OCI-LY7 (cell line): ENCODE measurements around the gene IQGAP2. TPM values are rescaled to one million over a fixed set of nuclear protein-coding genes. Genes with fewer than 3 reads are reported as not detected.

Source experiments
- BruUV-seq: library from RNA; stranded (reverse); fragments of 400-500 nt; replicated peaks from 2 replicates; lab custom pipeline; 2021; lab: Mats Ljungman, UMichigan
- CTCF ChIA-PET: fragments of 300-600 bp; sonication (Branson Sonifier 250); formaldehyde crosslinking; loops from one replicate; lab custom pipeline; 2022; ENCODE audit warnings: antibody characterized with exemption; ENCODE audit not compliant: unreplicated experiment; lab: Charles Lee
- POLR2A ChIA-PET: fragments of 300-600 bp; sonication (Branson Sonifier 250); formaldehyde crosslinking; loops from one replicate; lab custom pipeline; 2022; ENCODE audit warnings: antibody characterized with exemption; lab: Charles Lee
- DNase-seq: peaks from one replicate; pipeline ENCODE4 v3.0.0-alpha.2; 2015; ENCODE audit warnings: low spot score
- H2AFZ ChIP-seq: fragments of 200-600 bp; sonication (generic), shearing (Covaris generic); 2 replicates; pipeline ENCODE4 v1.6.1; 2014; ENCODE audit warnings: mild to moderate bottlenecking, antibody characterized with exemption, low read length, moderate library complexity
- H3K27ac ChIP-seq: fragments of 200-600 bp; sonication (generic); 2 replicates; pipeline ENCODE4 v1.5.1; 2014; ENCODE audit warnings: mixed run types, low read depth, mild to moderate bottlenecking, moderate library complexity, low read length, inconsistent platforms; ENCODE audit not compliant: poor library complexity, severe bottlenecking
- H3K36me3 ChIP-seq: fragments of 200-600 bp; sonication (generic); 2 replicates; pipeline ENCODE4 v1.6.1; 2014; ENCODE audit warnings: mild to moderate bottlenecking, antibody characterized with exemption, low read length, moderate library complexity, mixed read lengths; ENCODE audit not compliant: insufficient read depth
- H3K4me1 ChIP-seq: fragments of 200-600 bp; sonication (generic); 2 replicates; pipeline ENCODE4 v1.5.1; 2014; ENCODE audit warnings: mild to moderate bottlenecking, low read length; ENCODE audit not compliant: insufficient read depth, poor library complexity, severe bottlenecking
- H3K4me2 ChIP-seq: fragments of 200-600 bp; sonication (generic); 2 replicates; pipeline ENCODE4 v1.6.1; 2014; ENCODE audit warnings: mild to moderate bottlenecking, low read length
- H3K4me3 ChIP-seq: fragments of 200-600 bp; sonication (generic); 2 replicates; pipeline ENCODE4 v1.5.1; 2014; ENCODE audit warnings: mild to moderate bottlenecking, low read depth, low read length; ENCODE audit not compliant: poor library complexity, severe bottlenecking
- H3K79me2 ChIP-seq: fragments of 200-600 bp; sonication (generic); 2 replicates; pipeline ENCODE4 v1.6.1; 2016; ENCODE audit warnings: low read depth, mild to moderate bottlenecking, low read length, moderate library complexity, mixed read lengths; ENCODE audit not compliant: insufficient read depth
- H3K9me2 ChIP-seq: fragments of 200-600 bp; sonication (generic); 2 replicates; pipeline ENCODE4 v1.6.1; 2016; ENCODE audit warnings: mild to moderate bottlenecking, low read length, mixed read lengths; ENCODE audit not compliant: insufficient read depth
- H3K9me3 ChIP-seq: fragments of 200-600 bp; sonication (generic); 2 replicates; pipeline ENCODE4 v1.6.1; 2014; ENCODE audit warnings: mild to moderate bottlenecking, mixed run types, low read length, mixed read lengths
- H4K20me1 ChIP-seq: fragments of 200-600 bp; sonication (generic); 2 replicates; pipeline ENCODE4 v1.6.1; 2014; ENCODE audit warnings: mild to moderate bottlenecking, antibody characterized with exemption, low read length, moderate library complexity, mixed read lengths; ENCODE audit not compliant: insufficient read depth
- EZH2phosphoT487 ChIP-seq: fragments of 200-600 bp; sonication (generic); IDR thresholded peaks from 2 replicates; pipeline ENCODE4 v1.6.1; 2018; ENCODE audit warnings: low read depth, borderline replicate concordance, mild to moderate bottlenecking, mixed run types, antibody characterized with exemption, low read length, moderate library complexity, mixed read lengths
- intact Hi-C: fragments of 100-400 bp; cut with micrococcal nuclease; formaldehyde crosslinking; loops from one replicate; pipeline ENCODE4 v1.10.0; 2022; ENCODE audit not compliant: unreplicated experiment
- total RNA-seq, 2 experiments: library from RNA; depleted of rRNA in 1 of 2; stranded (reverse); fragments of >200 nt in 1 of 2; shearing (Covaris generic) in 1 of 2; gene quantifications; 2 replicates each; pipeline ENCODE4 v1.2.3, GENCODE V29; 2014 to 2022
- TF ChIP-seq, protein P1 (sequence below): fragments of 200-600 bp; sonication (generic); conservative IDR thresholded peaks from 2 replicates; pipeline ENCODE4 v1.5.1; 2014; ENCODE audit warnings: mild to moderate bottlenecking, antibody characterized with exemption, low read length, moderate library complexity, mixed read lengths

The IQGAP2 gene
- total RNA-seq, 2 experiments from 2014 or later, result 30.0 to 50.2 TPM

GRCh38 chr5:76692651-76693050 is 289.6 kb downstream of the IQGAP2 start:
- intact Hi-C loops, result no loop called here
- BruUV-seq, result no TSS peak
- no peak overlapping the region for H3K4me2 ChIP-seq
- H3K79me2 ChIP-seq, result no peaks in the 10 kb centered on the region
- no peaks in the 10 kb centered on the region for H4K20me1 ChIP-seq
- ChIA-PET CTCF (no interaction called here), POLR2A (no interaction called here)
- TF ChIP-seq, protein P1, sequence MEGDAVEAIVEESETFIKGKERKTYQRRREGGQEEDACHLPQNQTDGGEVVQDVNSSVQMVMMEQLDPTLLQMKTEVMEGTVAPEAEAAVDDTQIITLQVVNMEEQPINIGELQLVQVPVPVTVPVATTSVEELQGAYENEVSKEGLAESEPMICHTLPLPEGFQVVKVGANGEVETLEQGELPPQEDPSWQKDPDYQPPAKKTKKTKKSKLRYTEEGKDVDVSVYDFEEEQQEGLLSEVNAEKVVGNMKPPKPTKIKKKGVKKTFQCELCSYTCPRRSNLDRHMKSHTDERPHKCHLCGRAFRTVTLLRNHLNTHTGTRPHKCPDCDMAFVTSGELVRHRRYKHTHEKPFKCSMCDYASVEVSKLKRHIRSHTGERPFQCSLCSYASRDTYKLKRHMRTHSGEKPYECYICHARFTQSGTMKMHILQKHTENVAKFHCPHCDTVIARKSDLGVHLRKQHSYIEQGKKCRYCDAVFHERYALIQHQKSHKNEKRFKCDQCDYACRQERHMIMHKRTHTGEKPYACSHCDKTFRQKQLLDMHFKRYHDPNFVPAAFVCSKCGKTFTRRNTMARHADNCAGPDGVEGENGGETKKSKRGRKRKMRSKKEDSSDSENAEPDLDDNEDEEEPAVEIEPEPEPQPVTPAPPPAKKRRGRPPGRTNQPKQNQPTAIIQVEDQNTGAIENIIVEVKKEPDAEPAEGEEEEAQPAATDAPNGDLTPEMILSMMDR, result no peak
- no peak for TF ChIP-seq EZH2phosphoT487
- no peaks in the 10 kb centered on the region for H3K9me3 ChIP-seq
- DNase-seq, result no peak
- H2AFZ ChIP-seq, result no peak overlapping the region
- no peak overlapping the region for H3K27ac ChIP-seq
- H3K9me2 ChIP-seq, result no peaks in the 10 kb centered on the region
- peaks cover 43% of the 10 kb centered on the region for H3K36me3 ChIP-seq
- no peaks in the 10 kb centered on the region for H3K4me1 ChIP-seq
- no peak overlapping the region for H3K4me3 ChIP-seq

DNA sequence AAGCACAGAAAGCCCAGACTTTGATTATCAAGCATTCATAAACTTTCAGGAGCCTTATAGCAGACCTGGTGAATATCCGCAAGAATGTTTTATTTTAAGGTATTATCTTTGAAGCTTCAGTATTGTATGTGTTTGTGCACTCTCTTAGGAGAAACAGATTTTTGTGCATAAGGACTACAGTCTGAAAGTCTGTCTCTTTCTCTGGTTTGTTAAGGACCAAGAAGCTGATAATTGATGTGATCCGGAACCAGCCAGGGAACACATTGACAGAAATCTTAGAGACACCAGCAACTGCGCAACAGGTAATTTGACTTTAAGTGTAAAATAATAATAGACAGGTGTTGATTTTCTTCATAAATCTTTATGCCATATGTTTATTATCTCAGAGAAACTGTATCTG is 290.1 kb downstream of the IQGAP2 start:
- Histone ChIP-seq H3K4me2 (no peak overlapping the region), H2AFZ (no peak overlapping the region), H3K4me1 (no peaks in the 10 kb centered on the region), H3K9me3 (no peaks in the 10 kb centered on the region), H4K20me1 (no peaks in the 10 kb centered on the region), H3K36me3 (peaks cover 48% of the 10 kb centered on the region), H3K79me2 (no peaks in the 10 kb centered on the region), H3K9me2 (no peaks in the 10 kb centered on the region), H3K4me3 (no peak overlapping the region), H3K27ac (no peak overlapping the region)
- no peak for TF ChIP-seq EZH2phosphoT487
- TF ChIP-seq, protein P1, result no peak
- POLR2A ChIA-PET, result interaction anchor here (0.6 kb wide), 1 partner anchor 33 kb away, joined by 3 read pairs; no protein-coding TSS in a partner anchor
- DNase-seq, result no peak
- CTCF ChIA-PET, result no interaction called here
- intact Hi-C loops, result no loop called here
- no TSS peak for BruUV-seq

GRCh38 chr5:76694317-76694716 is 291.2 kb downstream of the IQGAP2 start:
- no peak for DNase-seq
- TF ChIP-seq, protein P1, result no peak
- no peak for TF ChIP-seq EZH2phosphoT487
- intact Hi-C loops, result no loop called here
- Histone ChIP-seq H3K36me3 (peaks cover 57% of the 10 kb centered on the region), H3K9me3 (no peaks in the 10 kb centered on the region), H2AFZ (no peak overlapping the region), H4K20me1 (no peaks in the 10 kb centered on the region), H3K4me2 (no peak overlapping the region), H3K4me3 (no peak overlapping the region), H3K79me2 (no peaks in the 10 kb centered on the region), H3K27ac (no peak overlapping the region), H3K9me2 (no peaks in the 10 kb centered on the region), H3K4me1 (no peaks in the 10 kb centered on the region)
- no TSS peak for BruUV-seq
- ChIA-PET CTCF (no interaction called here), POLR2A (no interaction called here)
